ENCODE measurements around the gene NTMT2.

Gene NTMT2

GRCh38 chr1:170150016-170150415, 4.3 kb downstream of the NTMT2 start:
- TF ChIP-seq OSR2 (tag by site-specific recombination; IDR thresholded peaks at IDR 0.05) (no peak), ZNF600 (tag by site-specific recombination; IDR thresholded peaks at IDR 0.05) (no peak), ZNF768 (tag by site-specific recombination; IDR thresholded peaks at IDR 0.05) (no peak), ZSCAN18 (tag by site-specific recombination; IDR thresholded peaks at IDR 0.05) (no peak), SCRT1 (tag by site-specific recombination; IDR thresholded peaks at IDR 0.05; ENCODE audit: borderline replicate concordance) (no peak), ZNF175 (tag by site-specific recombination; IDR thresholded peaks at IDR 0.05) (no peak), RBAK (tag by site-specific recombination; IDR thresholded peaks at IDR 0.05) (no peak), ZNF311 (tag by site-specific recombination; IDR thresholded peaks at IDR 0.05; ENCODE audit: borderline replicate concordance) (no peak), KLF17 (tag by site-specific recombination; IDR thresholded peaks at IDR 0.05) (no peak), ZNF239 (tag by site-specific recombination; IDR thresholded peaks at IDR 0.05) (no peak), ZNF248 (tag by site-specific recombination; IDR thresholded peaks at IDR 0.05) (no peak), ZNF366 (tag by site-specific recombination; conservative IDR thresholded peaks at IDR 0.05) (no peak), ZNF777 (tag by site-specific recombination; IDR thresholded peaks at IDR 0.05; ENCODE audit: borderline replicate concordance) (no peak), ZNF654 (tag by site-specific recombination; IDR thresholded peaks at IDR 0.05; ENCODE audit: low read depth) (no peak)
- TF ChIP-seq, protein P1, sequence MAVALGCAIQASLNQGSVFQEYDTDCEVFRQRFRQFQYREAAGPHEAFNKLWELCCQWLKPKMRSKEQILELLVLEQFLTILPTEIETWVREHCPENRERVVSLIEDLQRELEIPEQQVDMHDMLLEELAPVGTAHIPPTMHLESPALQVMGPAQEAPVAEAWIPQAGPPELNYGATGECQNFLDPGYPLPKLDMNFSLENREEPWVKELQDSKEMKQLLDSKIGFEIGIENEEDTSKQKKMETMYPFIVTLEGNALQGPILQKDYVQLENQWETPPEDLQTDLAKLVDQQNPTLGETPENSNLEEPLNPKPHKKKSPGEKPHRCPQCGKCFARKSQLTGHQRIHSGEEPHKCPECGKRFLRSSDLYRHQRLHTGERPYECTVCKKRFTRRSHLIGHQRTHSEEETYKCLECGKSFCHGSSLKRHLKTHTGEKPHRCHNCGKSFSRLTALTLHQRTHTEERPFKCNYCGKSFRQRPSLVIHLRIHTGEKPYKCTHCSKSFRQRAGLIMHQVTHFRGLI (tag by site-specific recombination; IDR thresholded peaks at IDR 0.05): no peak
- TF ChIP-seq, protein P2, sequence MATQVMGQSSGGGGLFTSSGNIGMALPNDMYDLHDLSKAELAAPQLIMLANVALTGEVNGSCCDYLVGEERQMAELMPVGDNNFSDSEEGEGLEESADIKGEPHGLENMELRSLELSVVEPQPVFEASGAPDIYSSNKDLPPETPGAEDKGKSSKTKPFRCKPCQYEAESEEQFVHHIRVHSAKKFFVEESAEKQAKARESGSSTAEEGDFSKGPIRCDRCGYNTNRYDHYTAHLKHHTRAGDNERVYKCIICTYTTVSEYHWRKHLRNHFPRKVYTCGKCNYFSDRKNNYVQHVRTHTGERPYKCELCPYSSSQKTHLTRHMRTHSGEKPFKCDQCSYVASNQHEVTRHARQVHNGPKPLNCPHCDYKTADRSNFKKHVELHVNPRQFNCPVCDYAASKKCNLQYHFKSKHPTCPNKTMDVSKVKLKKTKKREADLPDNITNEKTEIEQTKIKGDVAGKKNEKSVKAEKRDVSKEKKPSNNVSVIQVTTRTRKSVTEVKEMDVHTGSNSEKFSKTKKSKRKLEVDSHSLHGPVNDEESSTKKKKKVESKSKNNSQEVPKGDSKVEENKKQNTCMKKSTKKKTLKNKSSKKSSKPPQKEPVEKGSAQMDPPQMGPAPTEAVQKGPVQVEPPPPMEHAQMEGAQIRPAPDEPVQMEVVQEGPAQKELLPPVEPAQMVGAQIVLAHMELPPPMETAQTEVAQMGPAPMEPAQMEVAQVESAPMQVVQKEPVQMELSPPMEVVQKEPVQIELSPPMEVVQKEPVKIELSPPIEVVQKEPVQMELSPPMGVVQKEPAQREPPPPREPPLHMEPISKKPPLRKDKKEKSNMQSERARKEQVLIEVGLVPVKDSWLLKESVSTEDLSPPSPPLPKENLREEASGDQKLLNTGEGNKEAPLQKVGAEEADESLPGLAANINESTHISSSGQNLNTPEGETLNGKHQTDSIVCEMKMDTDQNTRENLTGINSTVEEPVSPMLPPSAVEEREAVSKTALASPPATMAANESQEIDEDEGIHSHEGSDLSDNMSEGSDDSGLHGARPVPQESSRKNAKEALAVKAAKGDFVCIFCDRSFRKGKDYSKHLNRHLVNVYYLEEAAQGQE (tag by site-specific recombination; IDR thresholded peaks at IDR 0.05): no peak
- Histone ChIP-seq H3K4me3 (ENCODE audit: low read depth, low read length) (no peak overlapping the region), H3K27ac (ENCODE audit: extremely low read depth, low read depth, low read length) (no peak overlapping the region), H3K36me3 (ENCODE audit: control insufficient read depth in 2 of 2, insufficient read depth in 1 of 2, low read length in 2 of 2) (no peaks in the 10 kb centered on the region), H3K4me1 (ENCODE audit: control insufficient read depth, insufficient read depth, low read length) (peaks cover 11% of the 10 kb centered on the region; the same call in 1 of the 2 replicates), H3K9me3 (ENCODE audit: control insufficient read depth, insufficient read depth, low read depth, low read length) (no peaks in the 10 kb centered on the region)
- ChIA-PET CTCF (no interaction called here), POLR2A (no interaction called here)

GRCh38 chr1:170150921-170151320, 5.2 kb downstream of the NTMT2 start:
- CTCF ChIA-PET: no interaction called here
- H3K9me3 ChIP-seq (ENCODE audit: control insufficient read depth, insufficient read depth, low read depth, low read length): no peaks in the 10 kb centered on the region
- 0 out of 2 replicates have a peak, but pooled peaks cover 8% of the 10 kb centered on the region for H3K4me1 ChIP-seq (ENCODE audit: control insufficient read depth, insufficient read depth, low read length)
- no peak overlapping the region for H3K27ac ChIP-seq (ENCODE audit: extremely low read depth, low read depth, low read length)
- no peak overlapping the region for H3K4me3 ChIP-seq (ENCODE audit: low read depth, low read length)
- POLR2A ChIA-PET: no interaction called here
- H3K36me3 ChIP-seq (ENCODE audit: control insufficient read depth in 2 of 2, insufficient read depth in 1 of 2, low read length in 2 of 2): no peaks in the 10 kb centered on the region
- TF ChIP-seq, protein P3, sequence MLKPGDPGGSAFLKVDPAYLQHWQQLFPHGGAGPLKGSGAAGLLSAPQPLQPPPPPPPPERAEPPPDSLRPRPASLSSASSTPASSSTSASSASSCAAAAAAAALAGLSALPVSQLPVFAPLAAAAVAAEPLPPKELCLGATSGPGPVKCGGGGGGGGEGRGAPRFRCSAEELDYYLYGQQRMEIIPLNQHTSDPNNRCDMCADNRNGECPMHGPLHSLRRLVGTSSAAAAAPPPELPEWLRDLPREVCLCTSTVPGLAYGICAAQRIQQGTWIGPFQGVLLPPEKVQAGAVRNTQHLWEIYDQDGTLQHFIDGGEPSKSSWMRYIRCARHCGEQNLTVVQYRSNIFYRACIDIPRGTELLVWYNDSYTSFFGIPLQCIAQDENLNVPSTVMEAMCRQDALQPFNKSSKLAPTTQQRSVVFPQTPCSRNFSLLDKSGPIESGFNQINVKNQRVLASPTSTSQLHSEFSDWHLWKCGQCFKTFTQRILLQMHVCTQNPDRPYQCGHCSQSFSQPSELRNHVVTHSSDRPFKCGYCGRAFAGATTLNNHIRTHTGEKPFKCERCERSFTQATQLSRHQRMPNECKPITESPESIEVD (tag by site-specific recombination; IDR thresholded peaks at IDR 0.05): no peak
- TF ChIP-seq, protein P4, sequence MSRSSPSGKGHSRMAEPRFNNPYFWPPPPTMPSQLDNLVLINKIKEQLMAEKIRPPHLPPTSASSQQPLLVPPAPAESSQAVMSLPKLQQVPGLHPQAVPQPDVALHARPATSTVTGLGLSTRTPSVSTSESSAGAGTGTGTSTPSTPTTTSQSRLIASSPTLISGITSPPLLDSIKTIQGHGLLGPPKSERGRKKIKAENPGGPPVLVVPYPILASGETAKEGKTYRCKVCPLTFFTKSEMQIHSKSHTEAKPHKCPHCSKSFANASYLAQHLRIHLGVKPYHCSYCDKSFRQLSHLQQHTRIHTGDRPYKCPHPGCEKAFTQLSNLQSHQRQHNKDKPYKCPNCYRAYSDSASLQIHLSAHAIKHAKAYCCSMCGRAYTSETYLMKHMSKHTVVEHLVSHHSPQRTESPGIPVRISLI (tag by site-specific recombination; IDR thresholded peaks at IDR 0.05): no peak
- TF ChIP-seq ZNF426 (tag by site-specific recombination; IDR thresholded peaks at IDR 0.05) (no peak), HOXC10 (CRISPR knock-in tag; IDR thresholded peaks at IDR 0.05) (no peak), ZBTB8A (tag by site-specific recombination; IDR thresholded peaks at IDR 0.05) (no peak), ZNF311 (tag by site-specific recombination; IDR thresholded peaks at IDR 0.05; ENCODE audit: borderline replicate concordance) (no peak), ZNF664 (tag by site-specific recombination; IDR thresholded peaks at IDR 0.05) (no peak), ZNF239 (tag by site-specific recombination; IDR thresholded peaks at IDR 0.05) (no peak), ZNF544 (tag by site-specific recombination; IDR thresholded peaks at IDR 0.05) (no peak), ZNF157 (tag by site-specific recombination; IDR thresholded peaks at IDR 0.05) (no peak), ZNF792 (tag by site-specific recombination; IDR thresholded peaks at IDR 0.05) (no peak), ZNF596 (tag by site-specific recombination; IDR thresholded peaks at IDR 0.05) (no peak)
